ENCODE data around the gene MEF2A.
"Not testable (repeated sequence)": the region's sequence is repeated elsewhere in the genome, so short reads cannot be mapped to it uniquely, and the experiment has no call there.

MEF2A gene

GRCh38 chr15:99645951-99646350 is 80.2 kb downstream of the MEF2A start:
- DNase-seq (ENCODE audit: low read depth, low spot score), result no peak

GRCh38 chr15:99651023-99651807 is 85.4 kb downstream of the MEF2A start:
- DNase-seq (ENCODE audit: low read depth, low spot score), result no peak

- DNase-seq (ENCODE audit: low read depth, low spot score), result no peak
Measured at GRCh38 chr15:99656205-99656604, 90.4 kb downstream of the MEF2A start.

- no peak for DNase-seq (ENCODE audit: low read depth, low spot score)
Measured at GRCh38 chr15:99657996-99658395, 92.2 kb downstream of the MEF2A start.

GRCh38 chr15:99662903-99663302 is 97.1 kb downstream of the MEF2A start:
- no peak for DNase-seq (ENCODE audit: low read depth, low spot score)

- DNase-seq (ENCODE audit: low read depth, low spot score), result not testable (repeated sequence)
Measured at GRCh38 chr15:99666073-99666472, 100.3 kb downstream of the MEF2A start.

- no peak for DNase-seq (ENCODE audit: low read depth, low spot score)
Measured at GRCh38 chr15:99668533-99669182, 102.9 kb downstream of the MEF2A start.

GRCh38 chr15:99669250-99669649 is 103.5 kb downstream of the MEF2A start:
- DNase-seq (ENCODE audit: low read depth, low spot score), result no peak

GRCh38 chr15:99671926-99672635 is 106.3 kb downstream of the MEF2A start:
- no peak for DNase-seq (ENCODE audit: low read depth, low spot score)

- no peak for DNase-seq (ENCODE audit: low read depth, low spot score)
Measured at GRCh38 chr15:99673111-99673510, 107.3 kb downstream of the MEF2A start.

GRCh38 chr15:99674279-99674678 is 108.5 kb downstream of the MEF2A start:
- no peak for DNase-seq (ENCODE audit: low read depth, low spot score)

- no peak for DNase-seq (ENCODE audit: low read depth, low spot score)
Measured at GRCh38 chr15:99677540-99678134, 111.9 kb downstream of the MEF2A start.

- no peak for DNase-seq (ENCODE audit: low read depth, low spot score)
Measured at GRCh38 chr15:99680276-99680675, 114.5 kb downstream of the MEF2A start.

GRCh38 chr15:99681990-99682389 is 116.2 kb downstream of the MEF2A start:
- DNase-seq (ENCODE audit: low read depth, low spot score), result no peak

GRCh38 chr15:99682455-99682854 is 116.7 kb downstream of the MEF2A start:
- DNase-seq (ENCODE audit: low read depth, low spot score), result no peak

- no peak for DNase-seq (ENCODE audit: low read depth, low spot score)
Measured at GRCh38 chr15:99683000-99683670, 117.4 kb downstream of the MEF2A start.

- DNase-seq (ENCODE audit: low read depth, low spot score), result no peak
Measured at GRCh38 chr15:99686290-99686689, 120.5 kb downstream of the MEF2A start.

GRCh38 chr15:99692825-99693224 is 127.0 kb downstream of the MEF2A start:
- DNase-seq (ENCODE audit: low read depth, low spot score), result no peak

- DNase-seq (ENCODE audit: low read depth, low spot score), result no peak
Measured at GRCh38 chr15:99696096-99696495, 130.3 kb downstream of the MEF2A start.

GRCh38 chr15:99702895-99703602 is 137.3 kb downstream of the MEF2A start:
- DNase-seq (ENCODE audit: low read depth, low spot score), result no peak

Measured in activated CD4-positive, CD25-positive, alpha-beta regulatory T cell treated with anti-CD3 and anti-CD28 coated beads, Interleukin-2, amount 50 U/mL, for 16 hours (primary cell).